ENCODE results near the gene PDE1A.

Gene PDE1A

GRCh38 chr2:182098648-182099047, 328.2 kb downstream of the PDE1A start:
- DNase-seq (ENCODE audit: low read depth) = no peak
- H3K4me3 ChIP-seq (ENCODE audit: low read length) = no peak overlapping the region
- TF ChIP-seq, protein P1, sequence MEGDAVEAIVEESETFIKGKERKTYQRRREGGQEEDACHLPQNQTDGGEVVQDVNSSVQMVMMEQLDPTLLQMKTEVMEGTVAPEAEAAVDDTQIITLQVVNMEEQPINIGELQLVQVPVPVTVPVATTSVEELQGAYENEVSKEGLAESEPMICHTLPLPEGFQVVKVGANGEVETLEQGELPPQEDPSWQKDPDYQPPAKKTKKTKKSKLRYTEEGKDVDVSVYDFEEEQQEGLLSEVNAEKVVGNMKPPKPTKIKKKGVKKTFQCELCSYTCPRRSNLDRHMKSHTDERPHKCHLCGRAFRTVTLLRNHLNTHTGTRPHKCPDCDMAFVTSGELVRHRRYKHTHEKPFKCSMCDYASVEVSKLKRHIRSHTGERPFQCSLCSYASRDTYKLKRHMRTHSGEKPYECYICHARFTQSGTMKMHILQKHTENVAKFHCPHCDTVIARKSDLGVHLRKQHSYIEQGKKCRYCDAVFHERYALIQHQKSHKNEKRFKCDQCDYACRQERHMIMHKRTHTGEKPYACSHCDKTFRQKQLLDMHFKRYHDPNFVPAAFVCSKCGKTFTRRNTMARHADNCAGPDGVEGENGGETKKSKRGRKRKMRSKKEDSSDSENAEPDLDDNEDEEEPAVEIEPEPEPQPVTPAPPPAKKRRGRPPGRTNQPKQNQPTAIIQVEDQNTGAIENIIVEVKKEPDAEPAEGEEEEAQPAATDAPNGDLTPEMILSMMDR (conservative IDR thresholded peaks at IDR 0.05; ENCODE audit: low read depth, low read length) = no peak

- H3K4me3 ChIP-seq (ENCODE audit: low read length) = no peak overlapping the region
- TF ChIP-seq, protein P1 (conservative IDR thresholded peaks at IDR 0.05; ENCODE audit: low read depth, low read length) = no peak
- DNase-seq (ENCODE audit: low read depth) = no peak
Observed at GRCh38 chr2:182097571-182098164, 329.2 kb downstream of the PDE1A start.

GRCh38 chr2:182090486-182090885, 336.4 kb downstream of the PDE1A start:
- no peak for DNase-seq (ENCODE audit: low read depth)
- H3K4me3 ChIP-seq (ENCODE audit: low read length) = no peak overlapping the region
- TF ChIP-seq, protein P1 (conservative IDR thresholded peaks at IDR 0.05; ENCODE audit: low read depth, low read length) = no peak
